Activated naive CD8-positive, alpha-beta T cell treated with anti-CD3 and anti-CD28 coated beads, Interleukin-2, amount 50 U/mL, for 24 hours (primary cell): ENCODE results near the gene DNAJC1.
A peak's percentile ranks its signal among the peaks of the same experiment; 100 is the strongest.
"Not testable (repeated sequence)": the region's sequence is repeated elsewhere in the genome, so short reads cannot be mapped to it uniquely, and the experiment has no call there.

ENCODE experiments used
- ATAC-seq: fragments of 150-1000 bp; cut with Tn5 transposase; one replicate; pipeline ENCODE4 v1.10.0; 2021
- DNase-seq: peaks from one replicate; pipeline ENCODE4 v3.0.0; 2021
- H3K27ac Mint-ChIP-seq: one replicate; pipeline ENCODE4 v1.8.0; 2021; ENCODE audit warnings: mild to moderate bottlenecking, mixed read lengths
- H3K27me3 Mint-ChIP-seq: one replicate; pipeline ENCODE4 v1.8.0; 2021; ENCODE audit warnings: mixed read lengths
- H3K36me3 Mint-ChIP-seq: one replicate; pipeline ENCODE4 v1.8.0; 2021; ENCODE audit warnings: low read depth, mixed read lengths
- H3K4me1 Mint-ChIP-seq: one replicate; pipeline ENCODE4 v1.8.0; 2021; ENCODE audit warnings: mixed read lengths
- H3K4me3 Mint-ChIP-seq: one replicate; pipeline ENCODE4 v1.8.0; 2021; ENCODE audit warnings: mild to moderate bottlenecking, moderate library complexity, mixed read lengths
- H3K9me3 Mint-ChIP-seq: one replicate; pipeline ENCODE4 v1.8.0; 2021; ENCODE audit warnings: mixed read lengths

The DNAJC1 gene, protein sequence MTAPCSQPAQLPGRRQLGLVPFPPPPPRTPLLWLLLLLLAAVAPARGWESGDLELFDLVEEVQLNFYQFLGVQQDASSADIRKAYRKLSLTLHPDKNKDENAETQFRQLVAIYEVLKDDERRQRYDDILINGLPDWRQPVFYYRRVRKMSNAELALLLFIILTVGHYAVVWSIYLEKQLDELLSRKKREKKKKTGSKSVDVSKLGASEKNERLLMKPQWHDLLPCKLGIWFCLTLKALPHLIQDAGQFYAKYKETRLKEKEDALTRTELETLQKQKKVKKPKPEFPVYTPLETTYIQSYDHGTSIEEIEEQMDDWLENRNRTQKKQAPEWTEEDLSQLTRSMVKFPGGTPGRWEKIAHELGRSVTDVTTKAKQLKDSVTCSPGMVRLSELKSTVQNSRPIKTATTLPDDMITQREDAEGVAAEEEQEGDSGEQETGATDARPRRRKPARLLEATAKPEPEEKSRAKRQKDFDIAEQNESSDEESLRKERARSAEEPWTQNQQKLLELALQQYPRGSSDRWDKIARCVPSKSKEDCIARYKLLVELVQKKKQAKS

GRCh38 chr10:22003177-22003963, at the start of gene DNAJC1:
Gene DNAJC1, minus strand, starts transcription at chr10:22003730. Its CDS starts 296 bp downstream, at chr10:22003434.
- H3K36me3 Mint-ChIP-seq, result no peaks in the 10 kb centered on the region
- peak within 1 kb of the TSS; percentile 94 for H3K4me3 Mint-ChIP-seq
- peaks cover 29% of the 10 kb centered on the region for H3K4me1 Mint-ChIP-seq
- H3K27ac Mint-ChIP-seq, result peak within 1 kb of the TSS; percentile 86
- DNase-seq (peak; percentile 100), ATAC-seq (peak; percentile 98)
- peaks cover 6% of the 10 kb centered on the region for H3K9me3 Mint-ChIP-seq
- H3K27me3 Mint-ChIP-seq, result peaks cover 2% of the 10 kb centered on the region

DNA sequence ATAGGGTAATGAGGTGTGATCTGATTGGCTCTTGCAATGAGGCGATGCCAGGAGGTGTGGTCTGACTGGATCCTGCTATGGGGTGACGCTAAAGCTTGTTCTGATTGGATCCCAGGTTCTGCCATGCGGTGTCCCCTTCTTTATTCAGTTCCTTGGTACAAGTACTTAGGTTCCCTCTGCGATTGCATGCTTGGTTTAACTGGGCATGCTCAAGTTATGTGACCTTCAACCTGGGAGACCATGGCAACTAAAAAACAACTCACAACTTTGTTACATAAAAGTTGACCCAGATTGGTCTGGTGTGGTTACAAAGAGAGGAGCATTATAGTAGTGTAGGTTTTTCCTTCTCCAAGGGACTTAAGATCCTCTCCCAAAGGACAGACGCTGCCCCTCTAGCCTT, 49.5 kb upstream of the DNAJC1 start:
- no peak for ATAC-seq
- Mint-ChIP-seq H3K9me3 (no peaks in the 10 kb centered on the region), H3K36me3 (peaks cover 3% of the 10 kb centered on the region), H3K4me1 (no peaks in the 10 kb centered on the region), H3K27me3 (peaks cover 3% of the 10 kb centered on the region), H3K27ac (no peak overlapping the region), H3K4me3 (no peak overlapping the region)
- no peak for DNase-seq

DNA sequence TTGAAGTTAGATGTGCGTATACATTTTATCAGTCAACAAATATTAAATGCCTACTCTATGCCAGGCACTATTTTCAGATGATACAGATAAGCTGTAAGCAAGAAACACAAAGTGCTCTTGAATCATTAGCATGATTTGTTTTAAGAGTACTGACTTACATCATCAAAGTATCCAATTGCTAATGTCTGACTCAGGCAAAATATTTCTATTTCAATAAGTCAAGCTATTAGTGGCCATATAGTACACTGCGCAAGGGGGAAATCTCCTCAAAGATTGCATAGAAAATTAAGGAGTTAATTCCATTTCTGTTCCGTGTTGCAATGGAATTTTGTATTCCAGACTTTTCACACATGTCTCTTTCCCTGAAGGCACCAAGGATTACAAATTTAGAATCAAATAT, 46.1 kb upstream of the DNAJC1 start:
- H3K27ac Mint-ChIP-seq, result no peak overlapping the region

GRCh38 chr10:22047812-22048211, 44.3 kb upstream of the DNAJC1 start:
- Mint-ChIP-seq H3K27ac (no peak overlapping the region), H3K27me3 (peaks cover 3% of the 10 kb centered on the region), H3K4me1 (no peaks in the 10 kb centered on the region), H3K36me3 (peaks cover 3% of the 10 kb centered on the region), H3K4me3 (no peak overlapping the region), H3K9me3 (peaks cover 5% of the 10 kb centered on the region)
- no peak for ATAC-seq
- DNase-seq, result no peak

More for the DNA sequence above, 46.1 kb upstream of the DNAJC1 start:
- ATAC-seq, result no peak
- Mint-ChIP-seq H3K4me3 (no peak overlapping the region), H3K27me3 (no peaks in the 10 kb centered on the region), H3K36me3 (peaks cover 3% of the 10 kb centered on the region), H3K9me3 (peaks cover 5% of the 10 kb centered on the region), H3K4me1 (no peaks in the 10 kb centered on the region)
- DNase-seq, result no peak

GRCh38 chr10:22043327-22043633, 39.8 kb upstream of the DNAJC1 start:
- Mint-ChIP-seq H3K27me3 (peaks cover 14% of the 10 kb centered on the region), H3K36me3 (no peaks in the 10 kb centered on the region), H3K4me1 (no peaks in the 10 kb centered on the region), H3K4me3 (no peak overlapping the region), H3K27ac (no peak overlapping the region), H3K9me3 (peaks cover 5% of the 10 kb centered on the region)
- no peak for DNase-seq
- no peak for ATAC-seq

DNA sequence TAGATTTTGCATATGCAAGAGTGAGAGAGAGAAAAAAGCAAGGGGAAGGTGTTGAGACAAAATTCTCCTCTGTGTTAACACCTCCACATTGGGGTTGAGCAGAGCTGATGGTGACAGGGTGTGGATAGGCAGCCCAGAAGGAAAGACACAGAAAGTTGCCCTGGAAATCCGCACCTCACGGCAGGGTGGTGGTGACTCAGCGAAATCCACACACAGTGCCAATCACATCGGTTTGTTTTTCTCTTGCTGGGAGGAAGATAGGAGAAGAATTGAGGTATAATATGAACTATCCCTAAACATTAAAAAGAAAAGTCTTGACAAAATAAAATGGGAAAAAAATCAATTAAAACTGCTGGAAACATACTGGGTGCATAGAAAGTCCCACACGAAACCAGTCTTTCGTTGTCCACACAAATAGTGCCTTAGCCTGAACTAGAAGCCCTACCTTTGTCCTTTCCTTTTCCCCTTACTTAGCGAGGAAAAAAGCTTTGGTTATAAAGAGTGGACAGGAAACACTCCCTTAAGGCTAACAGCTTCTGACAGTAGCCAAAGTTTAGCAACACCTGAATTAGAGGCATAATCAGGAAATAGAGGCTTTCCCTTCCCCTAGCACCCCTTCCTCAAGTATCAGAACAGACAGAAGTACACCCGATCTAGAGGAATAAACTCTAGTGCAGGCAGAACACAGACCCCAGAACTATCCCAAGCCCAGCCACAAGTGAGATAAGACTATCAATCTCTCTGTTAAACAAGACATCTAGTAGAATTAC, 39.2 kb upstream of the DNAJC1 start:
- H3K27ac Mint-ChIP-seq, result no peak overlapping the region
- peaks cover 4% of the 10 kb centered on the region for H3K9me3 Mint-ChIP-seq
- H3K4me1 Mint-ChIP-seq, result no peaks in the 10 kb centered on the region
- no peak for DNase-seq
- H3K4me3 Mint-ChIP-seq, result no peak overlapping the region
- ATAC-seq, result no peak
- H3K27me3 Mint-ChIP-seq, result peaks cover 16% of the 10 kb centered on the region
- no peaks in the 10 kb centered on the region for H3K36me3 Mint-ChIP-seq

- Mint-ChIP-seq H3K36me3 (peaks cover 2% of the 10 kb centered on the region), H3K9me3 (peaks cover 19% of the 10 kb centered on the region), H3K27me3 (peaks cover 14% of the 10 kb centered on the region), H3K27ac (no peak overlapping the region), H3K4me1 (no peaks in the 10 kb centered on the region), H3K4me3 (no peak overlapping the region)
- no peak for ATAC-seq
- no peak for DNase-seq
Observed at GRCh38 chr10:22034333-22034732, 30.8 kb upstream of the DNAJC1 start.

GRCh38 chr10:22032268-22032667, 28.7 kb upstream of the DNAJC1 start:
- H3K36me3 Mint-ChIP-seq, DNase-seq, H3K27ac Mint-ChIP-seq, H3K4me1 Mint-ChIP-seq, H3K4me3 Mint-ChIP-seq, ATAC-seq: not testable (repeated sequence)
- peaks cover 19% of the 10 kb centered on the region for H3K9me3 Mint-ChIP-seq
- peaks cover 12% of the 10 kb centered on the region for H3K27me3 Mint-ChIP-seq

- Mint-ChIP-seq H3K27me3 (peaks cover 16% of the 10 kb centered on the region), H3K4me1 (peaks cover 2% of the 10 kb centered on the region), H3K4me3 (no peak overlapping the region), H3K27ac (no peak overlapping the region), H3K36me3 (peaks cover 2% of the 10 kb centered on the region), H3K9me3 (peaks cover 16% of the 10 kb centered on the region)
- ATAC-seq (no peak), DNase-seq (no peak)
Observed at GRCh38 chr10:22030421-22030820, 26.9 kb upstream of the DNAJC1 start.

DNA sequence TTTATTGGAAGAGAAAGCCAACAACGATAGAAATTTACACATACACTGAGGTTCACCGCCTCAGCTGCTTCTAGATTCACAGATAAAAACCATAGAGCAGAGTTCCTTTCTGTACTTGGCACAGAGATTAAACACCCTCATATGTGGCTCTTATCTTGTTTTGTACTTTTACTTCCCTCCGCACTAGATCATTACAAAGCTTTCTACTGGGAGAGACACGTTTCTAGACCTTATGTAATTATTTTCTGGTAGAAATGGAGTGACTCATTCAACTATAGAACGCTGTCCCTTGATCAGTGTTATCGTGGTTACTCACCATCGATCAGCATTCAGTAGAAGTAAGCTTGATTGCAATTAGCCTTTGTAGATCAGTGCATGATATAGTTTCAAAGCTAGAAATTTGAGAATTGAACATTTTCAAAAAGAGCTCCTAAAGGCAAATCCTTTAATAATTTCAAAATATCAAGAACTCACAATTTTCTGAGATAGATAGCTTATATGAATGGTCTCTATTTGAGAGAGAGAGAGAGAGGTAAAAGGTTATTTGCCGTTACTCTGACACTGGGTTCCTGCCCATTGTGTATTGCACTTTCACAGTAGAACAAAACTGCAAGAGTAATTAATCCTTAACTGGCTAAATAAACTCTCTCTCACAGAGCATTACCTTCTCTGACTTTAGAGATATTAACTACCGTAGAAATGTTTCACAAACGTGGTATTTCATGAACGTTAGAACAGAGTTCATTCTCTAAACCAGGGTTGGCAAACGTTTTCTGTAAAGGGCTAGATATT, 26.1 kb upstream of the DNAJC1 start:
- no peak overlapping the region for H3K27ac Mint-ChIP-seq
- no peak for DNase-seq
- no peaks in the 10 kb centered on the region for H3K36me3 Mint-ChIP-seq
- peaks cover 2% of the 10 kb centered on the region for H3K4me1 Mint-ChIP-seq
- H3K27me3 Mint-ChIP-seq, result peaks cover 11% of the 10 kb centered on the region
- H3K9me3 Mint-ChIP-seq, result peaks cover 10% of the 10 kb centered on the region
- no peak for ATAC-seq
- no peak overlapping the region for H3K4me3 Mint-ChIP-seq

- Mint-ChIP-seq H3K36me3 (no peaks in the 10 kb centered on the region), H3K27me3 (peaks cover 11% of the 10 kb centered on the region), H3K27ac (no peak overlapping the region), H3K4me3 (no peak overlapping the region), H3K9me3 (peaks cover 8% of the 10 kb centered on the region), H3K4me1 (peaks cover 12% of the 10 kb centered on the region)
- ATAC-seq (no peak), DNase-seq (no peak)
Observed at GRCh38 chr10:22027364-22028238, 24.1 kb upstream of the DNAJC1 start.

- DNase-seq (no peak), ATAC-seq (no peak)
- no peaks in the 10 kb centered on the region for H3K36me3 Mint-ChIP-seq
- no peak overlapping the region for H3K4me3 Mint-ChIP-seq
- peaks cover 4% of the 10 kb centered on the region for H3K9me3 Mint-ChIP-seq
- peaks cover 11% of the 10 kb centered on the region for H3K27me3 Mint-ChIP-seq
- no peak overlapping the region for H3K27ac Mint-ChIP-seq
- H3K4me1 Mint-ChIP-seq, result peaks cover 21% of the 10 kb centered on the region
Observed at GRCh38 chr10:22026287-22026686, 22.8 kb upstream of the DNAJC1 start.

- ATAC-seq (no peak), DNase-seq (no peak)
- peak overlapping the region; percentile 69 for H3K27ac Mint-ChIP-seq
- peaks cover 4% of the 10 kb centered on the region for H3K27me3 Mint-ChIP-seq
- H3K36me3 Mint-ChIP-seq, result no peaks in the 10 kb centered on the region
- H3K9me3 Mint-ChIP-seq, result peaks cover 4% of the 10 kb centered on the region
- no peak overlapping the region for H3K4me3 Mint-ChIP-seq
- peaks cover 18% of the 10 kb centered on the region for H3K4me1 Mint-ChIP-seq
Observed at GRCh38 chr10:22023508-22023907, 20.0 kb upstream of the DNAJC1 start.
